Epithelial cell of prostate (primary cell): ENCODE measurements around the gene VPS36.
A peak's percentile ranks its signal among the peaks of the same experiment; 100 is the strongest.
"Not testable (repeated sequence)": the region's sequence is repeated elsewhere in the genome, so short reads cannot be mapped to it uniquely, and the experiment has no call there.

Experiments
- DNase-seq: peaks from one replicate; pipeline ENCODE4 v3.0.0-alpha.2; 2011; ENCODE audit warnings: low read depth, low spot score
- H3K27ac ChIP-seq: fragments of 450-650 bp; 2 replicates; pipeline ENCODE4 v1.5.1; 2017; ENCODE audit warnings: mild to moderate bottlenecking

Gene VPS36

GRCh38 chr13:52447354-52447753 lies 3.1 kb downstream of the VPS36 start:
- DNase-seq: no peak
- H3K27ac ChIP-seq: peak overlapping the region; percentile 90

GRCh38 chr13:52446265-52446664 lies 4.2 kb downstream of the VPS36 start:
- DNase-seq: no peak
- H3K27ac ChIP-seq: peak overlapping the region; percentile 90

GRCh38 chr13:52432456-52432855 lies 18.0 kb downstream of the VPS36 start:
- no peak overlapping the region for H3K27ac ChIP-seq
- no peak for DNase-seq

- H3K27ac ChIP-seq: peak overlapping the region; percentile 33
- DNase-seq: no peak
Measured at GRCh38 chr13:52428295-52428694, 22.1 kb downstream of the VPS36 start.

- no peak overlapping the region for H3K27ac ChIP-seq
- DNase-seq: no peak
Measured at GRCh38 chr13:52421216-52421615, 29.2 kb downstream of the VPS36 start.

GRCh38 chr13:52419080-52419479 lies 31.4 kb downstream of the VPS36 start:
- H3K27ac ChIP-seq: no peak overlapping the region

GRCh38 chr13:52414963-52415362 lies 35.5 kb downstream of the VPS36 start:
- peak; percentile 49 for DNase-seq
- H3K27ac ChIP-seq: peak overlapping the region; percentile 92

More at GRCh38 chr13:52419080-52419479, 31.4 kb downstream of the VPS36 start:
- DNase-seq: no peak

- peak overlapping the region; percentile 92 for H3K27ac ChIP-seq
Measured at GRCh38 chr13:52414051-52414450, 36.4 kb downstream of the VPS36 start.

GRCh38 chr13:52412128-52412527 lies 38.3 kb downstream of the VPS36 start:
- peak overlapping the region; percentile 92 for H3K27ac ChIP-seq
- DNase-seq: no peak

More at GRCh38 chr13:52414051-52414450, 36.4 kb downstream of the VPS36 start:
- no peak for DNase-seq

- H3K27ac ChIP-seq: peak overlapping the region; percentile 92
Measured at GRCh38 chr13:52411629-52412028, 38.8 kb downstream of the VPS36 start.

GRCh38 chr13:52408071-52408658 lies 42.3 kb downstream of the VPS36 start:
- DNase-seq, H3K27ac ChIP-seq: not testable (repeated sequence)

More at GRCh38 chr13:52411629-52412028, 38.8 kb downstream of the VPS36 start:
- peak; percentile 98 for DNase-seq

GRCh38 chr13:52407436-52407835 lies 43.0 kb downstream of the VPS36 start:
- DNase-seq, H3K27ac ChIP-seq: not testable (repeated sequence)

GRCh38 chr13:52406629-52407028 lies 43.8 kb downstream of the VPS36 start:
- DNase-seq: no peak
- peak overlapping the region; percentile 32 for H3K27ac ChIP-seq

- peak within 1 kb of the TSS; percentile 32 for H3K27ac ChIP-seq
- no peak for DNase-seq
Measured at GRCh38 chr13:52405767-52406494, 44.5 kb downstream of the VPS36 start, which contains the start of gene THSD1. TSS of gene THSD1 (minus strand) at chr13:52406172. CDS start at chr13:52402600, 3,572 bp downstream.

GRCh38 chr13:52405369-52405766 lies 45.1 kb downstream of the VPS36 start:
- H3K27ac ChIP-seq: peak overlapping the region; percentile 32
- no peak for DNase-seq

GRCh38 chr13:52399708-52400107 lies 50.7 kb downstream of the VPS36 start:
- H3K27ac ChIP-seq: no peak overlapping the region
- DNase-seq: no peak

- H3K27ac ChIP-seq: no peak overlapping the region
- DNase-seq: no peak
Measured at GRCh38 chr13:52399046-52399445, 51.4 kb downstream of the VPS36 start.

GRCh38 chr13:52395704-52396103 lies 54.7 kb downstream of the VPS36 start:
- DNase-seq: no peak
- H3K27ac ChIP-seq: no peak overlapping the region

GRCh38 chr13:52394586-52394985 lies 55.8 kb downstream of the VPS36 start:
- H3K27ac ChIP-seq: no peak overlapping the region
- DNase-seq: no peak

- H3K27ac ChIP-seq: no peak overlapping the region
- no peak for DNase-seq
Measured at GRCh38 chr13:52393572-52394357, 56.7 kb downstream of the VPS36 start.

GRCh38 chr13:52387721-52388120 lies 62.7 kb downstream of the VPS36 start:
- no peak overlapping the region for H3K27ac ChIP-seq
- DNase-seq: no peak
